Non-pigmented ciliary epithelial cell (primary cell): ENCODE data around the gene PCDHA7.
"Not testable (repeated sequence)": the region's sequence is repeated elsewhere in the genome, so short reads cannot be mapped to it uniquely, and the experiment has no call there.

Experiments
- DNase-seq: peaks from one replicate; pipeline ENCODE4 v3.0.0-alpha.2; 2010; ENCODE audit warnings: low read depth

PCDHA7 gene, protein sequence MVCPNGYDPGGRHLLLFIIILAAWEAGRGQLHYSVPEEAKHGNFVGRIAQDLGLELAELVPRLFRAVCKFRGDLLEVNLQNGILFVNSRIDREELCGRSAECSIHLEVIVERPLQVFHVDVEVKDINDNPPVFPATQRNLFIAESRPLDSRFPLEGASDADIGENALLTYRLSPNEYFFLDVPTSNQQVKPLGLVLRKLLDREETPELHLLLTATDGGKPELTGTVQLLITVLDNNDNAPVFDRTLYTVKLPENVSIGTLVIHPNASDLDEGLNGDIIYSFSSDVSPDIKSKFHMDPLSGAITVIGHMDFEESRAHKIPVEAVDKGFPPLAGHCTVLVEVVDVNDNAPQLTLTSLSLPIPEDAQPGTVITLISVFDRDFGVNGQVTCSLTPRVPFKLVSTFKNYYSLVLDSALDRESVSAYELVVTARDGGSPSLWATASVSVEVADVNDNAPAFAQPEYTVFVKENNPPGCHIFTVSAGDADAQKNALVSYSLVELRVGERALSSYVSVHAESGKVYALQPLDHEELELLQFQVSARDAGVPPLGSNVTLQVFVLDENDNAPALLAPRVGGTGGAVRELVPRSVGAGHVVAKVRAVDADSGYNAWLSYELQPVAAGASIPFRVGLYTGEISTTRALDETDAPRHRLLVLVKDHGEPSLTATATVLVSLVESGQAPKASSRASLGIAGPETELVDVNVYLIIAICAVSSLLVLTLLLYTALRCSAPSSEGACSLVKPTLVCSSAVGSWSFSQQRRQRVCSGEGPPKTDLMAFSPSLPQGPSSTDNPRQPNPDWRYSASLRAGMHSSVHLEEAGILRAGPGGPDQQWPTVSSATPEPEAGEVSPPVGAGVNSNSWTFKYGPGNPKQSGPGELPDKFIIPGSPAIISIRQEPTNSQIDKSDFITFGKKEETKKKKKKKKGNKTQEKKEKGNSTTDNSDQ

GRCh38 chr5:140833993-140834392 lies at the start of gene PCDHA7:
Gene PCDHA7 (plus strand): TSS chr5:140834269. CDS start chr5:140834384, 115 bp downstream.
- no peak for DNase-seq

DNA sequence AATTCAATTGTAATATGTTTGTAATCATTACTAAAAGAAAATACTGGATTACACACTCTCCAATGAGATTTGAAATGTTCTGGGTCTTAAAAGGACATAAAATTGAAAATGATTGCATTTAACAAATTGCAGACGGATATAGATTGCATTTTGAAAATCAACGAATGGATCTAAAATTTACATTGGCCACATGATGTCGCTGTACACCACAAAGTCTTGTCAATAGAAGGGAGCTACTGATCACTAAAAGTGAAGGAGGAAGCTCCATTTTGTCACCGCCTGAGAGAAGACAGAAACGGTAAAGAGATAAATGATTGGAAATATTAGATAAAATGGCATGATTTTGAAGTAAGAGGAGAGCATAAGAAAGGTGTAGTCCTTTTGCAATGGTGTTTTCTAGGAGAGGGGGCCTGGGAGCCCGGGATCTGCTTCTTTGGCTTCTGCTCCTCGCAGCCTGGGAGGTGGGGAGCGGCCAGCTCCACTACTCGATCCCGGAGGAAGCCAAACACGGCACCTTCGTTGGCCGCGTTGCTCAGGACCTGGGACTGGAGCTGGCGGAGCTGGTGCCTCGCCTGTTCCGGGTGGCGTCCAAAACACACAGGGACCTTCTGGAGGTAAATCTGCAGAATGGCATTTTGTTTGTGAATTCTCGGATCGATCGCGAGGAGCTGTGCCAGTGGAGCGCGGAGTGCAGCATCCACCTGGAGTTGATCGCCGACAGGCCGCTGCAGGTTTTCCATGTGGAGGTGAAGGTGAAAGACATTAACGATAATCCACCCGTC lies 48.0 kb upstream of the PCDHA7 start, which contains the start of gene PCDHA1:
TSS of gene PCDHA1 (plus strand) at position 236 of the 782 bp plus-strand sequence.
- DNase-seq: no peak

DNA sequence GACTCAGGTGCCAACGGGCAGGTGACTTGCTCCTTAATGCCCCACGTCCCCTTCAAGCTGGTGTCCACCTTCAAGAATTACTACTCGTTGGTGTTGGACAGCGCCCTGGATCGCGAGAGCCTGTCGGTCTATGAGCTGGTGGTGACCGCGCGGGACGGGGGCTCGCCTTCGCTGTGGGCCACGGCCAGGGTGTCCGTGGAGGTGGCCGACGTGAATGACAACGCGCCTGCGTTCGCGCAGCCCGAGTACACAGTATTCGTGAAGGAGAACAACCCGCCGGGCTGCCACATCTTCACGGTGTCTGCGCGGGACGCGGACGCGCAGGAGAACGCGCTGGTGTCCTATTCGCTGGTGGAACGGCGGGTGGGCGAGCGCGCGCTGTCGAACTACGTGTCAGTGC lies 46.6 kb upstream of the PCDHA7 start:
- DNase-seq: not testable (repeated sequence)

- DNase-seq: not testable (repeated sequence)
These were observed 46.1 kb upstream of the PCDHA7 start for GRCh38 chr5:140787849-140788504.

- no peak for DNase-seq
These were observed 43.0 kb upstream of the PCDHA7 start for GRCh38 chr5:140791089-140791488.

DNA sequence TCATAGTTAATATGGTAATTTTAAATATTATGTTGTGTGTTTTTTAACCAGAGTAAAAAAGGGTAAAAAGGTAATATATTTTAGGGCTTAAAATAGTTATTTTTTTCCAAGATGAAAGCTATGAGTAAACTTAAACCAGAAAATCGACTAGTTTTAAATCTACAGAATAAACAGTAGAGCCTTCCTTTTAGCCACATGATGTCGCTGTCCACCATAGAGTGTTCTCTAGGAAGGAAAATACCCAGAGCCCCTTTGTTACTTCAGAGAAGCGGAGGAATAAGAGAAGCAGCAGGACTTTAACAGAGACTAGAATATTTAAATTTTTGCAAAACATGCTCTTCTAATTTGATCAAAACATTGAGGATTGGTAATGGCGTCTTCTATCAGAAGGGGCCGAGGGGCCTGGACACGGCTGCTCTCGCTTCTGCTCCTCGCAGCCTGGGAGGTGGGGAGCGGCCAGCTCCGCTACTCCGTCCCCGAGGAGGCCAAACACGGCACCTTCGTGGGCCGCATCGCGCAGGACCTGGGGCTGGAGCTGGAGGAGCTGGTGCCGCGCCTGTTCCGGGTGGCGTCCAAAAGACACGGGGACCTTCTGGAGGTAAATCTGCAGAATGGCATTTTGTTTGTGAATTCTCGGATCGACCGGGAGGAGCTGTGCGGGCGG lies 39.3 kb upstream of the PCDHA7 start, which contains the start of gene PCDHA2:
TSS of gene PCDHA2 (plus strand) at position 258 of the 664 bp plus-strand sequence.
- no peak for DNase-seq

DNA sequence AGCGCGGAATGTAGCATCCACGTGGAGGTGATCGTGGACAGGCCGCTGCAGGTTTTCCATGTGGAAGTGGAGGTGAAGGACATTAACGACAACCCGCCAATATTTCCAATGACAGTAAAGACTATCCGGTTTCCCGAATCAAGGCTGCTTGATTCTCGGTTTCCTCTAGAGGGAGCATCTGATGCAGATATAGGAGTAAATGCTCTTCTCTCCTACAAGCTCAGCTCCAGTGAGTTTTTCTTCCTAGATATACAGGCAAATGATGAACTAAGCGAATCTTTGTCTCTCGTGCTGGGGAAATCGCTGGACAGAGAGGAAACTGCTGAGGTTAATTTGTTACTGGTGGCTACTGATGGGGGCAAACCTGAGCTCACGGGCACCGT lies 38.8 kb upstream of the PCDHA7 start:
- DNase-seq: no peak

- DNase-seq: not testable (repeated sequence)
These were observed 37.9 kb upstream of the PCDHA7 start for GRCh38 chr5:140796072-140796717.

- no peak for DNase-seq
These were observed 37.4 kb upstream of the PCDHA7 start for GRCh38 chr5:140796718-140797095.

DNA sequence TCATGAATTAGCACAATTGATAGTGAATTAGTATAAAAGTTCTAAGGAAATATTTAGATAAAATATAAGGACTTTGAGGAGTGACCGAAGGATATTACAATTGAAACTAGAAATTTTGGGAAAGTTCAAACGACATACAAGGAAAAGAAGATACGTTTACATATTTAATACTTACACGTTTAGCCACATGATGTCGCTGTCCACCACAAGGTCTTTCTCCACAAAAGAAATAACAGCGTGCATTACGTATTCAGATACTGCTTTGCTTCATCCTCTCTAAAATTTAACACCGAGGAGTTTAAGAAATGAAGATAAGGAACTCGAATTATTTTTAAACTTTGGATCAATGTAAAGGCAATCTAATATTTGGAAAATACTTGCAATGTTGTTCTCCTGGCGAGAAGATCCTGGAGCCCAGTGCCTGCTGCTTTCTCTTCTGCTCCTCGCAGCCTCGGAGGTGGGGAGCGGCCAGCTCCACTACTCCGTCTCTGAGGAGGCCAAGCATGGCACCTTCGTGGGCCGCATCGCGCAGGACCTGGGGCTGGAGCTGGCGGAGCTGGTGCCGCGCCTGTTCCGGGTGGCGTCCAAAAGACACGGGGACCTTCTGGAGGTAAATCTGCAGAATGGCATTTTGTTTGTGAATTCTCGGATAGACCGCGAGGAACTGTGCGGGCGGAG lies 33.1 kb upstream of the PCDHA7 start, which contains the start of gene PCDHA3:
TSS of gene PCDHA3 (plus strand) at position 242 of the 678 bp plus-strand sequence.
- no peak for DNase-seq

GRCh38 chr5:140801494-140801841 lies 32.6 kb upstream of the PCDHA7 start:
- no peak for DNase-seq

- not testable (repeated sequence) for DNase-seq
These were observed 31.7 kb upstream of the PCDHA7 start for GRCh38 chr5:140802381-140802780.

- no peak for DNase-seq
These were observed 31.2 kb upstream of the PCDHA7 start for GRCh38 chr5:140802781-140803271.

DNA sequence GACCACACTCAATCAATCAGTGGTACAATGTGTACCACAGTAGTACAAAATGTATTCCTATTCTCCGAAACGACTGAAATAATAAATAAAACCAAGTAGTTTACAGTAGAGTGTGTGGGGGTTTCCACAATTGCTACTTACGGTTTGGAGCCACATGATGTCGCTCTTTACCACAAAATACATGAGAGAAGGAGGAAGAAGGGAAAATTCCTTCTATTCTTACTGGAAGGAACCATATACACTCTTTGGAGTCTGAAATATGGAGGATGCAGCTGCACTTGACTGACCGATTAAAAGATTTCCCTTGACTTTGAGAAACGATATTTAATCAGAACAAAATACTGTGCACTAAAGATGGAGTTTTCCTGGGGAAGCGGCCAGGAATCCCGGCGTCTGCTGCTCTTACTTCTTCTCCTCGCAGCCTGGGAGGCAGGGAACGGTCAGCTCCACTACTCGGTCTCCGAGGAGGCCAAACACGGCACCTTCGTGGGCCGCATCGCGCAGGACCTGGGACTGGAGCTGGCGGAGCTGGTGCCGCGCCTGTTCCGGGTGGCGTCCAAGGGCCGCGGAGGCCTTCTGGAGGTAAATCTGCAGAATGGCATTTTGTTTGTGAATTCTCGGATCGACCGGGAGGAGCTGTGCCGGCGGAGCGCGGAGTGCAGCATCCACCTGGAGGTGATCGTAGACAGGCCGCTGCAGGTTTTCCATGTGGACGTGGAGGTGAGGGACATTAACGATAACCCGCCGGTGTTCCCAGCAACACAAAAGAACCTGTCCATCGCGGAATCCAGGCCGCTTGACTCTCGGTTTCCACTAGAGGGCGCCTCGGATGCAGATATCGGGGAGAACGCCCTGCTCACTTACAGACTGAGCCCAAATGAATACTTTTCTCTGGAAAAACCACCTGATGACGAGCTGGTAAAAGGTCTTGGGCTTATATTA lies 27.0 kb upstream of the PCDHA7 start, which contains the start of gene PCDHA4:
TSS of gene PCDHA4 (plus strand) at position 235 of the 942 bp plus-strand sequence.
- no peak for DNase-seq

- DNase-seq: not testable (repeated sequence)
These were observed 25.7 kb upstream of the PCDHA7 start for GRCh38 chr5:140808241-140808888.

GRCh38 chr5:140808889-140809291 lies 25.2 kb upstream of the PCDHA7 start:
- DNase-seq: no peak

DNA sequence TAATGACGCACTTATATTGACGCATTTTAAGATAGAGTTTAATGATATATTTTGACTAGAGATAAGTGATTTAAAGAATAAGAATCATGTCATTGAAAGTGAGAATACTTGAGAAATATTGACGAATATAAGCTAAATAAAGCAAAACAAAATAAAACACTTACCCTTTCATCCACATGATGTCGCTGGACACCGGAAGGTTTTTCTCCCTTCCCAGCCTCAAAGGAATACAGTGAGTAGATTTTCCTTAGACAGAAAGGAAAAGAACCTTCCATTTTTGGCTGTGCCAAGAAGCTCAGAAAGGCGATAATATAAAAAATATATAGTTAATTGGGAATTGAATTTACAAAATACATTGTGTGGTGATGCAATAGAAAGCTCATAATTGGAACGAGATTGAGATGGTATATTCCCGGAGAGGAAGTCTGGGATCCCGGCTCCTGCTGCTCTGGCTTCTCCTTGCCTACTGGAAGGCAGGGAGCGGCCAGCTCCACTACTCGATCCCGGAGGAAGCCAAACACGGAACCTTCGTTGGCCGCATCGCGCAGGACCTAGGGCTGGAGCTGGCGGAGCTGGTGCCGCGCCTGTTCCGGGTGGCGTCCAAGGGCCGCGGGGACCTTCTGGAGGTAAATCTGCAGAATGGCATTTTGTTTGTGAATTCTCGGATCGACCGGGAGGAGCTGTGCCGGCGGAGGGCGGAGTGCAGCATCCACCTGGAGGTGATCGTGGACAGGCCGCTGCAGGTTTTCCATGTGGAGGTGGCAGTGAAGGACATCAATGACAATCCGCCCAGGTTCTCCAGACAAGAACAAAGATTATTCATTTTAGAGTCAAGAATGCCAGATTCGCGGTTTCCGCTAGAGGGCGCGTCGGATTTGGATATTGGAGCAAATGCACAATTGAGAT lies 12.4 kb upstream of the PCDHA7 start, which contains the start of gene PCDHA5:
TSS of gene PCDHA5 (plus strand) at position 239 of the 906 bp plus-strand sequence.
- DNase-seq: no peak
